HepG2 (cell line): Measurements from ENCODE around the gene ZSWIM6. TPM values are rescaled to one million over a fixed set of nuclear protein-coding genes. Genes with fewer than 3 reads are reported as not detected.

ENCODE experiments used
- ATAC-seq: fragments of 200-7000 bp; cut with Tn5 transposase; 3 replicates; pipeline ENCODE4 v1.9.1; 2020; ENCODE audit warnings: mild to moderate bottlenecking, moderate library complexity
- BruUV-seq: library from RNA; stranded (reverse); fragments of 400-500 nt; replicated peaks from 2 replicates; lab custom pipeline; 2021; lab: Mats Ljungman, UMichigan
- CTCF ChIA-PET: fragments of 300-600 bp; formaldehyde crosslinking; extraction: SDS; loops from one replicate; lab custom pipeline; 2021; ENCODE audit warnings: low total read pairs, inconsistent platforms, low intra/inter-chr PET ratio; lab: Yijun Ruan, JAX
- POLR2A ChIA-PET: fragments of 350-600 bp; sonication (Branson Sonifier 250); formaldehyde crosslinking; loops from one replicate; lab custom pipeline; 2020; ENCODE audit warnings: antibody characterized with exemption, inconsistent platforms; lab: Yijun Ruan, JAX
- DNase-seq: peaks from one replicate; pipeline ENCODE4 v3.0.0-alpha.2; 2015; ENCODE audit warnings: low spot score
- FAIRE-seq: peaks from 3 replicates; lab custom pipeline; 2011; peaks lifted over from hg19 to GRCh38; lab: Jason Lieb, UNC
- H2AFZ ChIP-seq: one replicate; pipeline ENCODE4 v1.6.1; 2011; ENCODE audit warnings: low read length, inconsistent platforms
- H3K27ac ChIP-seq: fragments of 300-600 bp; 3 replicates; pipeline ENCODE4 v1.8.0; 2011; ENCODE audit warnings: mixed run types, mild to moderate bottlenecking, mixed read lengths, low read length, inconsistent platforms; ENCODE audit not compliant: insufficient read depth; ENCODE audit errors: extremely low read length
- H3K27me3 ChIP-seq, 2 experiments: fragments of 200-600 bp in 1 of 2; 2 replicates in 1 of 2; 3 replicates in 1 of 2; pipeline versions ENCODE4 v1.6.0 to v1.8.0; 2011; ENCODE audit warnings: low read length in 2 of 2, mild to moderate bottlenecking in 2 of 2, moderate library complexity in 2 of 2, inconsistent platforms in 1 of 2; ENCODE audit not compliant: insufficient read depth in 2 of 2, control insufficient read depth in 1 of 2
- H3K36me3 ChIP-seq, 2 experiments: fragments of 200-600 bp in 1 of 2; replicated peaks in 1 of 2; 2 replicates in 1 of 2; 3 replicates in 1 of 2; pipeline versions ENCODE4 v1.5.1 to v1.8.0; 2011; ENCODE audit warnings: low read length in 2 of 2, inconsistent platforms in 1 of 2; ENCODE audit not compliant: insufficient read depth in 2 of 2, control insufficient read depth in 1 of 2
- H3K4me1 ChIP-seq: 2 replicates; pipeline ENCODE4 v1.5.1; 2012; ENCODE audit warnings: low read length, inconsistent platforms; ENCODE audit not compliant: insufficient read depth
- H3K4me2 ChIP-seq: 2 replicates; pipeline ENCODE4 v1.6.0; 2011; ENCODE audit warnings: low read depth, low read length, inconsistent platforms
- H3K4me3 ChIP-seq, 3 experiments: fragments of 200-600 bp in 1 of 3; sonication (generic), shearing (Covaris generic) in 1 of 3; replicated peaks in 1 of 3; 2 replicates each; pipeline ENCODE4 v1.5.1; 2011 to 2016; ENCODE audit warnings: low read length in 3 of 3, inconsistent platforms in 2 of 3, low read depth in 2 of 3, mild to moderate bottlenecking in 2 of 3, control low read depth in 1 of 3, mixed read lengths in 1 of 3; ENCODE audit not compliant: insufficient read depth in 1 of 3
- H3K79me2 ChIP-seq: one replicate; pipeline ENCODE4 v1.6.1; 2011; ENCODE audit warnings: low read length, inconsistent platforms; ENCODE audit not compliant: insufficient read depth
- H3K9ac ChIP-seq: 2 replicates; pipeline ENCODE4 v1.6.0; 2011; ENCODE audit warnings: mild to moderate bottlenecking, low read depth, low read length, inconsistent platforms; ENCODE audit not compliant: insufficient read depth
- H3K9me3 ChIP-seq: 2 replicates; pipeline ENCODE4 v1.5.1; 2012; ENCODE audit warnings: mild to moderate bottlenecking, low read length
- H4K20me1 ChIP-seq: 2 replicates; pipeline ENCODE4 v1.6.0; 2011; ENCODE audit warnings: inconsistent platforms, mild to moderate bottlenecking, low read length, moderate library complexity; ENCODE audit not compliant: insufficient read depth
- BCL3 ChIP-seq: sonication (generic); formaldehyde crosslinking; IDR thresholded peaks from 2 replicates; pipeline ENCODE4 v1.5.1; 2020; ENCODE audit warnings: mild to moderate bottlenecking, missing genetic modification reagents, moderate library complexity
- FOXK1 ChIP-seq: sonication (generic); formaldehyde crosslinking; IDR thresholded peaks from 2 replicates; pipeline ENCODE4 v1.4.0; 2020; ENCODE audit warnings: low read depth, missing genetic modification reagents, borderline replicate concordance
- GLI4 ChIP-seq: sonication (generic); formaldehyde crosslinking; IDR thresholded peaks from 2 replicates; pipeline ENCODE4 v1.5.1; 2020; ENCODE audit warnings: missing genetic modification reagents, mild to moderate bottlenecking, moderate library complexity, borderline replicate concordance
- HNRNPUL1 ChIP-seq: fragments of 200-400 bp; formaldehyde crosslinking; IDR thresholded peaks from 2 replicates; pipeline ENCODE4 v1.6.1; 2017; ENCODE audit warnings: low read depth, mild to moderate bottlenecking, low read length, moderate library complexity
- NFATC3 ChIP-seq: sonication (generic); formaldehyde crosslinking; IDR thresholded peaks from 2 replicates; pipeline ENCODE4 v1.5.1; 2020; ENCODE audit warnings: mild to moderate bottlenecking, missing genetic modification reagents
- NFYC ChIP-seq: IDR thresholded peaks from 2 replicates; pipeline ENCODE4 v1.6.1; 2016; ENCODE audit warnings: missing genetic modification reagents, missing compliant biosample characterization
- TMF1 ChIP-seq: sonication (generic); formaldehyde crosslinking; IDR thresholded peaks from 2 replicates; pipeline ENCODE4 v1.8.1; 2022; ENCODE audit warnings: low read depth, missing genetic modification reagents
- ZGPAT ChIP-seq: IDR thresholded peaks from 2 replicates; pipeline ENCODE4 v1.6.1; 2016; ENCODE audit warnings: mild to moderate bottlenecking
- ZNF138 ChIP-seq: sonication (generic); formaldehyde crosslinking; IDR thresholded peaks from 2 replicates; pipeline ENCODE4 v1.5.0; 2020; ENCODE audit warnings: mild to moderate bottlenecking, low read depth, missing genetic modification reagents
- ZNF281 ChIP-seq: sonication (generic); formaldehyde crosslinking; IDR thresholded peaks from 2 replicates; pipeline ENCODE4 v1.4.0; 2020; ENCODE audit warnings: missing genetic modification reagents, borderline replicate concordance
- ZNF446 ChIP-seq: sonication (generic); formaldehyde crosslinking; IDR thresholded peaks from 2 replicates; pipeline ENCODE4 v1.5.0; 2020; ENCODE audit warnings: mild to moderate bottlenecking, missing genetic modification reagents
- ZNF512B ChIP-seq: sonication (generic); formaldehyde crosslinking; IDR thresholded peaks from 2 replicates; pipeline ENCODE4 v1.5.1; 2020; ENCODE audit warnings: missing genetic modification reagents, mild to moderate bottlenecking, borderline replicate concordance
- ZNF770 ChIP-seq: sonication (generic); formaldehyde crosslinking; IDR thresholded peaks from 2 replicates; pipeline ENCODE4 v1.5.0; 2020; ENCODE audit warnings: mild to moderate bottlenecking, missing genetic modification reagents
- WGBS: methylation state at CpG from one replicate; pipeline ENCODE4 v1.1.6; 2017; ENCODE audit warnings: low lambda C conversion rate; 5-methylcytosine and 5-hydroxymethylcytosine counted together
- in situ Hi-C: cut with HindIII; loops from 2 replicates; pipeline ENCODE4 v1.10.0; 2017; ENCODE audit warnings: low pct_unique_long_range_greater_than_20kb; ENCODE audit not compliant: extremely low pct_ligation_motif_present
- intact Hi-C: fragments of 100-400 bp; cut with micrococcal nuclease; formaldehyde crosslinking; loops from one replicate; pipeline ENCODE4 v1.10.0; 2022; ENCODE audit not compliant: unreplicated experiment
- polyA plus RNA-seq, 8 experiments: library from polyadenylated mRNA; depleted of rRNA in 3 of 8; stranded (reverse) in 7 of 8; unstranded in 1 of 8; fragments of >200 nt; fragmentation: Illumina TruSeq in 4 of 8; extraction: Trizol in 4 of 8; gene quantifications; 2 replicates each; pipeline versions ENCODE4 v1.2.1 to v1.2.3, GENCODE V29; 2011 to 2016; ENCODE audit warnings: low read depth in 4 of 8, missing spikeins in 1 of 8, mixed read lengths in 1 of 8; ENCODE audit not compliant: insufficient read depth in 1 of 8
- total RNA-seq, 5 experiments: library from RNA; depleted of rRNA; stranded (reverse); fragments of >200 nt; fragmentation: Illumina TruSeq; extraction: Trizol; gene quantifications; 2 replicates each; pipeline ENCODE4 v1.2.3, GENCODE V29; 2016; ENCODE audit warnings: low read depth in 1 of 5

ZSWIM6 gene
- total and polyA plus RNA-seq, 2 of the 13 experiments (the other 11 are each of a cell fraction or from before 2014, with no cell fraction given): 0.82 to 1.9 TPM

DNA sequence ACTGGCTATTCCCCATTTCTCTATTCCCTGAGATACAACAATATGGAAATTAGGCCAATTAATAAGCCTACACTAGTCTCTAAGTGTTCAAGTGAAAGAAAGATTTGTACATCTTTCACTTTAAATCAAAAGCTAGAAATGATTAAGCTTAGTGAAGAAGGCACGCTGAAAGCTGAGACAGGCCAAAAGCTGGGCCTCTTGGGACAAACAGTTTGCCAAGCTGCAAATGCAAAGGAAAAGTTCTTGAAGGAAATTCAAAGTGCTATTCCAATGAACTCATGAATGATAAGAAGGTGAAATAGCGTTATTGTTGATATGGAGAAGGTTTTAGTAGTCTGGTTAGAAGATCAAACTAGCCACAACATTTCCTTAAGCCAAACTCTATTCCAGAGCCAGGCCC is 256.2 kb downstream of the ZSWIM6 start (continued):
- no peak for TF ChIP-seq ZNF281 (CRISPR knock-in tag)
- no peak for TF ChIP-seq HNRNPUL1
- TF ChIP-seq ZNF446: no peak
- TF ChIP-seq NFYC (CRISPR knock-in tag): no peak

DNA sequence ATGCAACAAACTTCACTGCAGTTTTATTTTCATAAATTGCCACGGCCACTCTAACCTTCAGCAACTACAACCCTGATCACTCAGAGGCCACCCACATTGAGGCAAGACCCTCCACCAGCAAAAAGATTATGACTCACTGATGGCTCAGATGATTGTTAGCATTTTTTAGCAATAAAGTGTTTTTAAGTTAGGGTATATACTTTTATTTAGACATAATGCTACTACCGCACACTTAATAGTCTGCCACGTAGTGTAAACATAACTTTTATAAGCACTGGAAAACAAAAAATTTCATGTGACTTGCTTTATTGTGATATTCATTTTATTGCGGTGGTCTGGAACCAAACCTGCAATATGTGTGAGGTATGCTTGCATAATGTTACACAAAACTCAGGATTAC is 257.9 kb downstream of the ZSWIM6 start:
- FAIRE-seq: no peak
- no peak overlapping the region for H3K9ac ChIP-seq
- no peak overlapping the region for H3K4me3 ChIP-seq
- WGBS: 27% methylated on average over 4 of the region's 4 CpGs
- no peak overlapping the region for H3K27ac ChIP-seq
- no peak for ATAC-seq
- in situ Hi-C loops (no loop called here), intact Hi-C loops (no loop called here)
- H2AFZ ChIP-seq: no peak overlapping the region
- ChIA-PET POLR2A (no interaction called here), CTCF (no interaction called here)
- no TSS peak for BruUV-seq
- no peaks in the 10 kb centered on the region for H3K36me3 ChIP-seq
- H3K27me3 ChIP-seq: no peaks in the 10 kb centered on the region
- H3K79me2 ChIP-seq: no peaks in the 10 kb centered on the region
- no peaks in the 10 kb centered on the region for H3K9me3 ChIP-seq
- no peaks in the 10 kb centered on the region for H3K4me1 ChIP-seq
- H3K4me2 ChIP-seq: no peak overlapping the region
- no peaks in the 10 kb centered on the region for H4K20me1 ChIP-seq
- no peak for DNase-seq
- TF ChIP-seq ZNF138 (CRISPR knock-in tag) (no peak), BCL3 (CRISPR knock-in tag) (no peak), GLI4 (CRISPR knock-in tag) (no peak), ZGPAT (CRISPR knock-in tag) (no peak), TMF1 (CRISPR knock-in tag) (no peak), FOXK1 (CRISPR knock-in tag) (no peak), ZNF770 (no peak), ZNF512B (CRISPR knock-in tag) (no peak), NFATC3 (CRISPR knock-in tag) (no peak)
